NCI-H1694 treated with DMSO at 0.1 percent for 48 hours (cell line): Measurements from ENCODE around the gene TOX3.

Source experiments
- DNase-seq: peaks from one replicate; lab custom pipeline; 2025; lab: John Stamatoyannopoulos, UW

The TOX3 gene

DNA sequence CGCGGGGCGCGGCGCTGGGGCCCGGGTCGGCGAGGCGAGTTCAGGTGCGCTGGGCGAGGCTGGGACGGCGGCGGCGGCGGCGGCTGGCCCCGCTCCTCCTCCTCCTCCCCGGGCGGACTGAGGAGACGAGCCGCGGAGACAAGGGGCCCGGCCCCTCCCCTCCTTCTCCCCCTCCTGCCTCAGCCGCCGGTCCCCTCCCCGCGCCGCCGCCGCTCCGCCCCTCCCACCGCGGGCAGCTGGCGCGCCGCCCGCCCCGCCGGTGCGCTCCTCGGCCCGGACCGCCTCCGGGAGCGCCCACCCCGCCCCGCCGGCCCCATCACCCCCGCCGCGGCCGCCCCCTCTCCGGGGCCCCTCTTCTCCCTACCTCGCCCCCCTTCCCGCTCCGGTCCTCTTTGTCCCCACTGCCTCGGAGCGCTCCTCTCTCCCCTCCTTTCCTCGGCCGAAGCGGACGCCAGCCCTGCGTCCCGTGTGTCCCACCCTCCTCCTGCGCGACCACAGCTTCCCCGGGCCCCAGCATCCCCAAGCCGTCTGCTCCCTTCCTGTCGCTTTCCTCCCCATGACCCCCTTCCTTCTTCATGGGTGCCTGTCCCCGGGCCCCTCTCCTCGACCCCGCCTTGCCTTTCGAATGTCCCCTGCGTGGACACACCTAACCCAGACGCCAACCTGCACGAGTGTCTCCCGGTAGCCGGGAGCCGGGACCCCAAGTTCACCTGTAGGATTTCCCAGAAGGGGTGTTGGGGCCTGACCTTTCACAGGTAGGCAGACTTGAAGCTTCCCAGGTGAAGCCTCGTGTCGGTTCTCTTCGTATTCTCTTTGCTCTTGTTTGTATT is at the start of gene TOX3:
Gene TOX3, minus strand, starts transcription at position 140 of the 830 bp plus-strand sequence. CDS start 420 bp downstream, outside the sequence.
- no peak for DNase-seq

DNA sequence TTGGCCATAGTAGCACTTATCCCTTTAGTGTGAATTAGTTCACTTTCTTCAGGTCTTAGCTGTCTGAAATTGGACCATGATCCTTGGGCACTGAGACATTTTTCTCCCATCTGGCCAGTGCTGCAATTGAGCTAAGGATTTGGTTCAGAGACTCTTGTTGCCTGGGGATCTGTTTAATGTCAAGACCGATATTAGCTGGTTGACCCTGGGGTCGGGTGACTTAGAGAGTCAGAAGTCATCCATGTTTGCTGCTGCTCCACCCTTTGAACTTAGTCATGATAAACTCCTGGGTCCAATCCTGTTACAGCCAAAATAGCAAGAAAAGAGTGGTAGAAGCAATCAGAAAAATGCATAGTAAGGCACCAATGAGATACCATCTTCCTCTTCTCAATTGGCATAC is 45.8 kb upstream of the TOX3 start:
- DNase-seq: no peak

DNA sequence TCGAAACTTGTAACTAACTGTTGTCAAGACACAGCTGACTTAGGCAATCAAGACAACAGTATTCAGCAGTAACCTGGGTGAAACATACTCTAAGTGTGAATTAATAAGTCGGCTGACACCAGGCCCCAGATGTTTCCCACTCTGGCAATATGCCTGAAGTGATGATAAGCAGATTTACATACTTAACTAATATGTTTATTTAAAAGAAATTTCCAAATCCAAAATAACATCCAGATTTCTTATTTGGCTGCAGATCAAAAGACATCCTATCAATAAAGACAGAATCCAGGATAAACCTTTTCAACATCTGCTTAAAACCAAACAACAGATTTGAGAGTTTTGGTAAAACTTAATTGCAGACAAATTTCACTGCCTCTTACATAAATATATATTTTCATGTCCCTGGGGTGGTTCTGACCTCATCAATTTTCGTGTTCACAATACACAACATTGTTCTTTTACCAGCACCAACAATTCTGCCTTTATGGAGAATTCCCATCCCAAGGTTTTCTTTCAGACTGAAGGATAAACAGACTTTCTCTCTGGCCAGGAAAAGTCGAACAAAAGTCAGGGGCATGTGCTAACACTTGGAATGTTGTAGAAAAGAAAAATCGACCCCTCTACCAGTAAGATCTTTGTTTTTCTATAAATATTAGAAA is 45.1 kb upstream of the TOX3 start:
- no peak for DNase-seq

DNA sequence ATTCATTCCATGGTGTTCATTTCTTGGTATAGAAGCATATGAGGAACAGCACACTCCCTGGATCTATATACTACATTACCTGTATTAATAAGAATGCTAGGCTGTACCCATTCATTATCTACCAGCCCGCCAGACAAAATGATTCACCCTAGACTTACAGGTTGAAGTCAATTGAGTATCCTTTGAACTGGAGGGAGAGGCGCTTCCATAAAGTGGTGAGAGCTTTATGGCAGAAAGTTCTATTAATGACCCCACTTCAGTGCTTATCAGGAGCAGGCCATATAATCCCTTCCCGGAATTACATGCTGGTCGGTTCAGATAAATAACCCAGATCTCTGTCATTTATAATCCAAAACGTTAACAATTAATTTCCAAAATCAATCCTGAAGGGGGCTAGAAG is 44.5 kb upstream of the TOX3 start:
- DNase-seq: no peak

DNA sequence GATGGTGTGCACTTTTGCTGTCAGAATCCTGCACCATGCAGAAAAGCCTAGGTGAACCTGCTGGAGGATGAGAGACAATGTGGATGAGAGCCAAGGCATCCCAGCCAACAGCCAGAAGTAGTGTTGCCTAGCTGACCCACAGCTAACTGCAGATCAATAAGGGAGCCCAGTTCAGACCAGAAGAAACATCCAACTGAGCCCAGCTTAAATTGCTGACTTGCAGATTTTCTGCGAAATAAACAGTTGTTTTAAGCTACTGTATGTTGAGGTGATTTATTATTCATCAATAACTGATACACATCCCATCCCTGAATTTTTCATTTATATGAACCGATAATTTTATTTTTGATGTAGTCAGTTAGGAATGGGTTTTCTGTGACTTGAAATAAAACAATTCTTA is 39.2 kb upstream of the TOX3 start:
- no peak for DNase-seq

DNA sequence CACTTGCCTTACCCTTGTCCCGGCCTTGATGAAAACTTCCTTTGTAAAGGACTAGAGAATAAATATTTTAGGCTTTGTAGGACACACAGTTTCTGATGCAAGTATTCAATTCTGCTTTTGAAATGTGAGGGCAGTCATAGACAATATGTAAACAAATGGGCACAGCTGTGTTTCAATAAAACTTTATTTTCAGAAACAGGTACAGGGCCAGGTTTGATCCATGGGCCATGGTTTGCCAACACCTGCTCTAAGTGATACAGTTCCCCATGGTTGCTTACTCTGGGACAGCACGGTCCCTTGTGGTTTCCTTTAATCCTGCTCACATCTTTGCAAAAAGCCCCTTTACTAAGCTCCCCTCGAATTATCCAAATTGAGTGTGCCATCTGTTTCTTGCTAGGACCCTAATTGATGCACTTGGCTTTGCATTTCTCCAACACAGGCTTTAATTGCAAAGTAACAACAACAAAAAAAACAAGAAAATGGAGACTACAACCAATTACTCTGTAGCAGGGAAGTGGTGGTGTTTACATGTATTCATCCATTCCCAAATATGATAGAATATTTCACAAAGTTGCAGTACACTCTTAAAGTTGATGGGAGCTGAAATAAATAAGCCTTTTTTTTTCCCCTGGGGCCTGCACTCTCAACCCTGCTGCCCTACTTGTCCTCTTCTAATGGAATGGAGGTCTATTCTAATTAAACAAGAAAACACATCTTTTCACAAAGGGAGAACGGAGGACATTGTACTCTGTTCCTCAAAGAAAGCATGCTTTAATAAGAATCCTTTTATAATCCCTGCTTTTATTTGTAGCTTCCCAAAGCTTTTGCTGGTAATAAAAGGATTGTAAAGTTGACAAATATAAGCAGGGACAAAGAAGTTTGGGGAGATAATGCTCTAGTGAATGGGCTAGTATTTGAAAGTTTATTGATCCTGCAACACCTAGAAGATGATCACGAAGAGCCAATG is 37.7 kb upstream of the TOX3 start:
- peak; percentile 46 for DNase-seq

DNA sequence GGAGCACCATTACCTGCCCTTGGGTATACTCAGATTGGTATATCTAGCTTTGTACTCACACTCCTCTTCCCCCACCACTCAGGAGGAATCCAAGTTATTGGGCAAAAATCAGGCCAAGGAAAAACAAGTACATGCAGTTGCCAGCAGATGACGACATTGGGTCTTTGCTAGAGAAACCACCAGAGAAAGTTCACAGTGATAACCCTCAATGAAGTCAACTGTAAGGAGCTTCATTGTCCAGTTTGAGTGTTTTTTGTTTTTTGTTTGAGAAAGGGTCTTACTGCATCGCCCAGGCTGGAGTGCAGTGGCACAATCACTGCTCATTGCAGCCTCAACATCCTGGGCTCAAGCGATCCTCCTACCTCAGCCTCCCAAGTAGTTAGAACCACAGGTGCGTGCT is 34.6 kb upstream of the TOX3 start:
- DNase-seq: no peak

DNA sequence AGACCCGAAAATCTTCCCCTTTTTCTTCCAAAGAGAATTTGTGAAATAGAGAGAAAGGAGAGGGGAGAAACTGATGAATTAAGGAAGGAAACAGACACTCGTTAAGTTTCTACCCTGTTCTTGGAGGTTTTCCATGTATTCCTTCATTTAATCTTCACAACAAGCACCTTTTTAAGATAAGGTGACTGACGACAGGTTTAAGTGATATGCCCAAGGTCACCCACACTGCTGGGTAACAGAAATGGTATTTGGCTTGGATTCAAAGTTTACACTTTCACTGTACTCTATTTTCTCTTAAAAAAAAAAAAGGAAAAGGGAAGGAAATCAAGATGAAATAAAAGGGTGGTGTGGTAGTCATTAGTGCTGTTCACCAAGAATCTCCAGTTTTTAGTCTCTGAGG is 33.5 kb upstream of the TOX3 start:
- no peak for DNase-seq

DNA sequence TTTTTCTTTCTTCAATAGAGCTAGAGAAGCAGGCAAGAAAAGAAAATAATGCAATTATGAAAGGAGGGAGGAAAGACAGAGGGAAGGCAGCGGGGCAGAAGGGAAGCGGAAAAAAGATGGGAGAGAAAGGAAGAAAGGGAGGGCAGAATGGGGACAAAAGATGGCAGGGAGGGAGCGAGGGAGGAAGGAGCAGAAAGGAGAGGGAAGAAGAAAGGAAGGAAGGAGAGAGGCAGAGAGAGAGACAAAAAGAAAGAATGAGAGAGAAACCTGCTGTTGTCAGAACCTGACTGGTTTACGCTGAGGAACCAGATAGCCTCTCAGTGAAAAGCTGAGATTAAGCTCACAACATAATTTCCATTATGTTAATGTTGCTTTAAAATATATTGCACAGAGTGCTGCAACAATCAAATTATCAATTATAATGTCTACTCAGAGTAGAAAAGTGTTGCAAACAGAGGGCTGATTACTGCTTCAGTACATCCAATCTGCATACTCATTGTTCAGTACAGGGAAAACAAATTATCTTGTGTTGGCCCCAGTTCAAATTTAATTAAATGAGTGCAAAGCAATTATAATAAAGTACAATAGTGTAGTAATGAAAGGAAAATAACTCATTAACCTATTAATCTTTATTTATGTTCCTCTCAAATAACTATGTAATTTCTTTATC is 32.0 kb upstream of the TOX3 start:
- DNase-seq: no peak

DNA sequence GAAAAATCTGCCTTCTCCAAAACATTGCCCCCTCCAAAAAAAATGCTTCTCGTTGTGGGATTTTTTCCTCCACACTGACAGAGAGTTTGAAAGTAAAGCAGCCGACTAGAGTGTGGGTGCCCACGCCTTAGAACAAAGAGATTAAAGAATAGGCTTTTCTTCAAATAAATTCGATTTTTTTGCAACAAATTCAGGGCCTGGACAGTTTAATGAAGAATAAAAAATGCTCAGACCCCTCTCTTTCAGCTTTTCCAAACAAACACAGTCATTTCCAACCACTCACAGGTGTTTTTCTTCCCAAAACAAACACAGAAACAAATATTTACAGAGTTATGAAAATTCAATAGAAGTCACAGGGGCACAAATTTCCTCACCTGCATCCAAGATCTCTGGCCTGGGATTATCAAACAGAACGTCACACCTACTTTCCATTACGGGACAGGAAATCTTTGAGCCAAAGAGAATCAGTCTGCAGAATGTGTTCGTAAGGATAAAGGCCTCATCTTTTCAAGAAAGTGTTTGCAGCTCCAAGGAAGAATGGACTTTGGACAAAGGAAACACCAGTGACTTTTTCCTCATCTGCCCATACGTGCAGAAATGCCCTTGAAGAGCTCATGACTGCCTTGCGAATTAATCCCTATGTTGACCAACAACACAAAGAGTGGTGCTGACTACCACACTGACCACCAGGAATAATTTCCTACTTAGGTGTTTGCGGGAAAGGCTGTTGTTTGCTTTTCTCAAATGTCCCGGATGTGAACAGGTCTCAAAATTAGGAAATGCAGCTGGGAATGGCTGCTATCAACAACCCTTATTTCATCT is 31.3 kb upstream of the TOX3 start:
- no peak for DNase-seq

DNA sequence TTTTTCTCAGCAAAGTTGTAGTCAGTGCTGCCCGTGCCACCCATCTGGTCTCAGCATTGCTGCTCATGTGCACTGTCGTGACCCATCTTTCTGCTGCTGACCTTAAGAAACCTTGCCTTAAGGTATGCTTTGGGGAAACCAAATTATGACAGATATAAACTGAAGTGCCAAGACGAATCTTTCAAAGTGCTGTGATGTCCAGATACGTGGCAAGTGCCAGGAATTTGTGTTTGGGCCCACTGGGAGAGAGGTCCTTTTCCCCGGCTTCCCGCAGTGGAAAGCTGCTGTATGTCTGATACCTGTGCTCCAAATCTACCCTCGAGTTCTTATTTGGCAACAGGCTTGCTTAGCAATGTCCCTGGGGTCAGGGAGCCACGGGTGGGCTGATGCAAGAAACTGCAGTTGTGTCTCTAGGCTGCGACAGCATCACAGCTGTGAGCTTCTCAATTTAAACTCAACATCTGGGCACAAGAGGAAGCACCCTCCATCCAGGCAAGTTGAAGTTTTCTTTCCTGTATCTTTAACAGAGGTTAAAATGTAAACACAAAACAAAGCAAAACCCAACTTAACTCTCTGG is 30.3 kb upstream of the TOX3 start:
- DNase-seq: no peak

DNA sequence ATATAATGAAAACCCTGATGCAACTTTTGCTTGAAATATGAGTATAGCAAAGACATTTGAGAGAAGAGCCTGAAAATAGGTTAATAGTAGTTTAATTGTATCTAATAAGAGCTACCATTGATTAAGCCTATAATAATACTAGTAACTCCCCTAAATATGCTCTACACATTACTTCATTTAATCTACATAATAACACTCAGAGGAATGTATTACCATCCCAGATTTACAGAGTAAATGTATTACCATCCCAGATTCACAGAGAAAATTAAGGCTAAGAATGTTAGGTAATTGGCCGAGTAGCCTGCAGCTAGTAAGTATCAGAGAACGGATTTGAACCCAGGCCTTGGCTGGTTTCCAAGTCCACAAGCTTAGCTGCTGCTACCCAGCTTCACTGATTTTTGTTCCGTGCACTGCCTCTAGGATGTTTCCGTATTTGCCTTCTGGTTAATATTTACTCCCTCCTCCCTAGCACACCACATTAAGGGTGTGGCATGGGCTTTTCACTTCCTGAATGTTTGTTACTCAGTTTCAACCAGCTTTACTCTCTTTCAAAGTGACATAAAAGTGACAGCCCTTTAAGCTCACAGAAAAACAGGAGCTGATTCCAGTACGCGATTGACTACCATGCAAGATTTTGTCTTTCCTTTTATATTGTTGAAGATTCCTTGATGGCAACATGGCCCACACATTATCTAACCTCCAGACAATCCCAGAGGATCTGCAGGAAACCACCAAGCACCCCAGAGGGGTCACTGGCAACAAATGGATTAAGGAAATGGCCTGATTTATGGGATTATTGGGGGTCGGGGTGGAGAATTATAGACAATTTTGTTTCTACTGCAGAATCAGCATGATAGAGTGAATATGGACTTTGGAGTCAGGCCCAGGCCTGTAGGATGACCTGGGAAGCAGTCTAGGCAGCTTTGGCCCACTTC is 26.7 kb upstream of the TOX3 start:
- DNase-seq: no peak

DNA sequence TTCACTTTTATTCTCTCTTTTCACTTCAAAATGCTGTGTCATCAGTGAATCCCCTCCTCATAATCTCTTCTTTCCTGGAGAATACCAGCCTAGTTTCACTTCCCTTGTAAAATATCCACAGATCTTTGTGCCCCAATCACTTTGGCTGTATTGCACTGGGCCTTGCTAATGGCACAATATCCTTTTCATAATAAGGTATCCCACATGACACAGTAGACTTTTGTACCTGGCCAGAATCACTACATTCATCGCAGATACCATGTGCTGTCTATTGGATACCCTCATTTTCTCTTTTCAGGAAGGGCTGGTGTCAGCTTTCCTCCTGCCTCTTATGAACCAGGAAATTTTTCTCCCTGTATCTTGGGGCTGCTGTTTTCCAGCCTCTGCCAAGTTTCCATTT is 25.7 kb upstream of the TOX3 start:
- no peak for DNase-seq

DNA sequence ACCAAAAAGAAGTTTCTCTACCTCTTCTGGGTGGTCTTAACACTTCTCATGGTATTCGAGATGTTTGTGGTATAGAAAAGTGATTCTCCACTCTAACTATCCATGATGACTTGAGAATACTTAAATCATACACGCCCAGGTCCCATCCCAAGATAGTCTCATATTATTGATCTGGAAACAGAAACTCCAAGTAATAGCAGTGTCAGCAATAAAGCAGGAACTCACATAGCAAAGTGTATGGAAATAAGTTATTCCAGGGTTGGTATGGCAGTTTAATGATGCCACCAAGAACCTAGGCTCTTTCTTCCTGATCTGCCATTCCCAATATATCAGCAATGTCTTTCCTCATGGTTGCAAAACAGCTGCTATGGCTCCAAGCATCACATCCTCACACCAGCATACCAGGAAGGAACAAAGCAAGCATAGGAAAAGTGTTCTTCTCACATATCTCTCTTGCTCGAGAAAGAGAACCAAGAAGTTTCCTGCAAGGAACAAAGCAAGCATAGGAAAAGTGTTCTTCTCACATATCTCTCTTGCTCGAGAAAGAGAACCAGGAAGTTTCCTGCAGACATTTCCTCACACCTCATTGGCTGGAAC is 23.6 kb upstream of the TOX3 start:
- DNase-seq: no peak

DNA sequence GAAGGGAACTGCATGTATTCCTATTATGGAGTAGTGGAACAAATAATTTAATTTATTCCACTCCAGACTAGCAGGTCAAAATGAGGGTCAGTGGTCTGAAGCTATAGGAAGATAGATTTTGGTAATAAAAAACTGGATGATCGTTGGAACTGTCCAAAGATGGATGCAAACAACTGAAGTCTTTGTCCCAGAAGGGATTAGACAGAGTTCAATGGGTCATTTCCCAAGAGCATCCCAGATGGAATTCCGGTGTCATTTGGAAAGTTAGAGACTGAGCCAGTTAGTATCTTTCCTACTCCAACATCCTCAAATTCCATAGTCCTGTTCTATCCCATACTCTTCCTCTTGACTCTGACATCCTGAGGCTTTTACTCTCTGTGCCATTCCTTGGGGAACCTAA is 22.8 kb upstream of the TOX3 start:
- no peak for DNase-seq

DNA sequence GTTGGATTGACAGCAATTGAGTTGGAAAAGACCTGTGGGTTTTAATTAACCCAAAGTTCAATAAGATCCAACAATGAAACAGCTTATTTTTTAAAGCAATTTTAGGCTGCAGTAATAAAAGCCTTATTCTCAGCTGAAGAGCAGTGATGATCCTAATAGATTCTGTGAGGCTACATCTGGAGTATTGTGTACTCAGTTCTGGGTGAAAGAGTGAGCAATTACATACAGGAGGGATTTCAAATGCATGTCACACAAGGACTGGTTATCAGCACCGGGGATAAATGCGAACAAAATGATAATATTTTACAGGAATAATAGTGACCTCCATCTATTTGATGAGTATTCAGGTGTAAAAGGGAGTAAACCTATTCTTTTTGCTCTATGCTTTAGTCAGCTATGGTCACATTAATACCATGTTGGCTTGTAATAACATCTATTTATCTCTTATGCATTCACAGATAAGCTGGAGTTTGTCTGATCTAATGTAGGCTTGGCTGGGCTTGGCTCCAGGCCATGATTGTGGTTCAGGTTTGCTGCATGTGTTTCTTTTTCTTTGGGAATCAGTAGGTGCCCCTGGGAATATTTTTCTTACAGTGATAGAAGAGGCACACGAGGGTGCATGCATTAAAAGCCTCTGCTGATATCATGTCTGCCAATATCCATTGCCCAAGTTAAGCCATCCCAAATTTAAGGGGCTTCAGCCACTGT is 22.2 kb upstream of the TOX3 start:
- peak; percentile 35 for DNase-seq

DNA sequence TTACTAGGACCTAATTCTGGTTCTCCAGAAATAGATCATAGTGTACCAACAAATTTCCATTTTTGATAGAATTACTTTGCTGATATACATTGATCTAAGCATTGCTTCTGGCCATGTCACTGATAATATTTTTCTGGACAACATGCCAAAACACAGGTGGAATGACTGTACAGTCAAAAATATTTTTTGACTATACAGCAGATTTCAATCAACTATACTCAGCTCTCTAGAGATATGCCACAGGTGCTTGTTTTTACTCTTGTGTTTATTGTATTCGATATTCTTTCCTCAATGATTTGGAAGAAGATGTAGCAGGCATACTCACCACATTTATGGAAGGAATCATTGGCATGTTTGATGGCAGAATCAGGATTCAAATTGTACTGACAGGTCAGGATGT is 21.6 kb upstream of the TOX3 start:
- no peak for DNase-seq

DNA sequence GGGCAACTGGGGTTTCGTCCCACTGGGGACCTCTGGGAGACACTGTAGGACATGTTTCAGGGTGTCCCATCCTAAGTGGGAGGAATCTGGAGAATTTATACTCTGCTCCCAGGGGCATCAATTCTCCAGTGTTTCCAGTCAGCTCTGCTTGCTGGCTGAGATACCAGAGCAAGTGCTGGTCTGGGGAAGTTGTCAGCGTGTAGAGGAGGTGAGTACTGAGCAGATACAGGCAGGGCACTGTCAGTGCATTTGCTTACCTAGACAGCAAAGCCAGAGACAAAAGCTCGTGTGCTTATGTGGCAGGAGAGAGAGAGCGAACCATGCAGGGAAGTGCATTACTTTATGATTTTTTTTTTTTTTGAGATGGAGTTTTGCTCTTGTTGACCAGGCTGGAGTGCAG is 20.2 kb upstream of the TOX3 start:
- no peak for DNase-seq
